ENCODE results near the gene ICOS. TPM values are rescaled to one million over a fixed set of nuclear protein-coding genes. Genes with fewer than 3 reads are reported as not detected.
"Not testable (repeated sequence)": the region's sequence is repeated elsewhere in the genome, so short reads cannot be mapped to it uniquely, and the experiment has no call there.

The ICOS gene
- polyA plus RNA-seq, 1 of the 3 experiments (the other 2 are of a cell fraction) = not detected

GRCh38 chr2:203925512-203926158, 10.9 kb upstream of the ICOS start:
- Histone ChIP-seq H3K4me1 (ENCODE audit: control insufficient read depth in 1 of 2, insufficient read depth in 2 of 2, low read depth in 1 of 2, low read length in 1 of 2) (no peaks in the 10 kb centered on the region), H3K9me2 (no peaks in the 10 kb centered on the region; the same call in 1 of the 2 replicates), H3F3A (replicated peaks; ENCODE audit: insufficient read depth) (no peaks in the 10 kb centered on the region), H3K36me3 (replicated peaks in 1 of 2; ENCODE audit: control insufficient read depth in 1 of 2, insufficient read depth in 2 of 2, low read length in 1 of 2) (no peaks in the 10 kb centered on the region), H3K9me3 (no peaks in the 10 kb centered on the region), H3K27me3 (ENCODE audit: insufficient read depth) (no peaks in the 10 kb centered on the region; the same call in 1 of the 2 replicates), H3K79me2 (ENCODE audit: insufficient read depth) (no peaks in the 10 kb centered on the region), H3K27ac (ENCODE audit: low read depth in 2 of 2, low read length in 1 of 2) (no peak overlapping the region), H2AFZ (ENCODE audit: low read depth) (no peak overlapping the region), H3K4me2 (no peak overlapping the region), H3K4me3 (ENCODE audit: low read depth in 2 of 2, low read length in 1 of 2) (no peak overlapping the region), H4K20me1 (ENCODE audit: insufficient read depth) (no peaks in the 10 kb centered on the region), H3K9ac (no peak overlapping the region)
- WGBS (ENCODE audit: low lambda C conversion rate) = 22% methylated on average over 3 of the region's 3 CpGs
- no peak for TF ChIP-seq CHD2 (IDR thresholded peaks at IDR 0.05; ENCODE audit: low read length, partially characterized antibody)
- CTCF ChIA-PET = no interaction called here
- DNase-seq = no peak
- POLR2A ChIA-PET = no interaction called here

GRCh38 chr2:203928849-203929248, 7.7 kb upstream of the ICOS start:
- no peak overlapping the region for H2AFZ ChIP-seq (ENCODE audit: low read depth)
- TF ChIP-seq CTCF (IDR thresholded peaks at IDR 0.05) = peak; percentile 49
- TF ChIP-seq TCF12 (IDR thresholded peaks at IDR 0.05) = no peak
- no peak for TF ChIP-seq GABPA (IDR thresholded peaks at IDR 0.05; ENCODE audit: low read depth)
- TF ChIP-seq MAX (IDR thresholded peaks at IDR 0.05; ENCODE audit: low read depth) = no peak
- no peak for TF ChIP-seq RFX5 (IDR thresholded peaks at IDR 0.05; ENCODE audit: low read length)
- no peak for TF ChIP-seq GATA2 (CRISPR knock-in tag; IDR thresholded peaks at IDR 0.05)
- peak; percentile 61 for TF ChIP-seq RAD21 (IDR thresholded peaks at IDR 0.05; ENCODE audit: low read length)
- H3K4me3 ChIP-seq (ENCODE audit: low read depth in 2 of 2, low read length in 1 of 2) = no peak overlapping the region
- no peaks in the 10 kb centered on the region for H3K36me3 ChIP-seq (replicated peaks in 1 of 2; ENCODE audit: control insufficient read depth in 1 of 2, insufficient read depth in 2 of 2, low read length in 1 of 2)
- H3K9me2 ChIP-seq = no peaks in the 10 kb centered on the region
- no peaks in the 10 kb centered on the region for H3K9me3 ChIP-seq
- H3K4me1 ChIP-seq (ENCODE audit: control insufficient read depth in 1 of 2, insufficient read depth in 2 of 2, low read depth in 1 of 2, low read length in 1 of 2) = no peaks in the 10 kb centered on the region
- H3K79me2 ChIP-seq (ENCODE audit: insufficient read depth) = no peaks in the 10 kb centered on the region
- no peak overlapping the region for H3K9ac ChIP-seq
- no peak overlapping the region for H3K4me2 ChIP-seq
- no peaks in the 10 kb centered on the region for H3K27me3 ChIP-seq (ENCODE audit: insufficient read depth)
- POLR2A ChIA-PET = interaction anchor here (0.6 kb wide), 1 partner anchor 221 kb away, joined by 3 read pairs; no protein-coding TSS in a partner anchor
- CTCF ChIA-PET = interaction anchor here (0.6 to 3.1 kb wide), 15 partner anchors 10 to 1739 kb away, joined by 3 to 16 read pairs (median 3); no protein-coding TSS in a partner anchor
- peak; percentile 20 for DNase-seq
- H4K20me1 ChIP-seq (ENCODE audit: insufficient read depth) = no peaks in the 10 kb centered on the region
- H3F3A ChIP-seq (replicated peaks; ENCODE audit: insufficient read depth) = no peaks in the 10 kb centered on the region
- no peak overlapping the region for H3K27ac ChIP-seq (ENCODE audit: low read depth in 2 of 2, low read length in 1 of 2)

- H3K9ac ChIP-seq; H3K27ac ChIP-seq (ENCODE audit: low read depth in 2 of 2, low read length in 1 of 2); H3K27me3 ChIP-seq (ENCODE audit: insufficient read depth); H2AFZ ChIP-seq (ENCODE audit: low read depth); H3F3A ChIP-seq (replicated peaks; ENCODE audit: insufficient read depth); POLR2A ChIA-PET; H3K9me2 ChIP-seq; H3K4me3 ChIP-seq (ENCODE audit: low read depth in 2 of 2, low read length in 1 of 2); H3K36me3 ChIP-seq (replicated peaks in 1 of 2; ENCODE audit: control insufficient read depth in 1 of 2, insufficient read depth in 2 of 2, low read length in 1 of 2); DNase-seq; H3K79me2 ChIP-seq (ENCODE audit: insufficient read depth); H3K9me3 ChIP-seq; H4K20me1 ChIP-seq (ENCODE audit: insufficient read depth); CTCF ChIA-PET; H3K4me1 ChIP-seq (ENCODE audit: control insufficient read depth in 1 of 2, insufficient read depth in 2 of 2, low read depth in 1 of 2, low read length in 1 of 2); H3K4me2 ChIP-seq: not testable (repeated sequence)
- 31% methylated on average over 3 of the region's 3 CpGs for WGBS (ENCODE audit: low lambda C conversion rate)
Observed at GRCh38 chr2:203931262-203931661, 5.3 kb upstream of the ICOS start.
